ENCODE results near the gene HBM.
"Not testable (repeated sequence)": the region's sequence is repeated elsewhere in the genome, so short reads cannot be mapped to it uniquely, and the experiment has no call there.

The HBM gene

DNA sequence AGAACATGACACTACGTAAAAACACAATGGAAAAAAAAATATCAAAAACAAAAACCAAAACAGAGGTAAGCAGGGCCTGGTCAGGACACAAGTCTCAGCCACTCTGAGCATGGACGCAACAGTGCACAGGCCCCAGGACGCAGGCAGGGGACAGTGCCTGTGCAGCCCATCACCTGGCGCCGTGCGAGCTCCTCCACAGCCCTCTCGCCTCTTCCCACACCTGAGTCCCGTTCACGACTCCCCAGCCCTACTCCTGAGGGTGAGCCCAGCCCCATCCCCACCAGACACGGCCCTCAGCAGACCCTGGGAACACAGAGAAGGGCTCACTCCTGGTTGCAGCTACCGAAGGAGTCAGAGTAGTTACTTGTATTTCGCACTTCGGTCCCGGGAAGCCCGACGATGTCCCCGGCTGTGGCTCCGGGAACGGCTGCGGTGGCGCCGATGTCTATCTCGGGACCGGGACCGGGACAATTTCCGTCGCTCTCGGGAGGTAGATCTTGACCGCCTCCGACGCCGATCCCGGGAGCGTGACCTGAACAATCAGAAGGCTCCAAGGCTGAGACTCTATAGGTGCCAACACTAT, 23.9 kb downstream of the HBM start:
- in situ Hi-C loops (cut with HindIII; ENCODE audit: low pct_unique_long_range_greater_than_20kb, low sequenced_read_pairs) = no loop called here

GRCh38 chr16:191831-192230, 26.1 kb downstream of the HBM start:
- in situ Hi-C loops (cut with HindIII; ENCODE audit: low pct_unique_long_range_greater_than_20kb, low sequenced_read_pairs) = no loop called here
- TF ChIP-seq JUND (IDR thresholded peaks at IDR 0.05; ENCODE audit: low read depth) = no peak
- DNase-seq (ENCODE audit: low read depth in 1 of 2, low spot score in 1 of 2) = no peak

More for the DNA sequence above, 23.9 kb downstream of the HBM start:
- DNase-seq (ENCODE audit: low read depth in 1 of 2, low spot score in 1 of 2) = no peak
- no peak for TF ChIP-seq JUND (IDR thresholded peaks at IDR 0.05; ENCODE audit: low read depth)

DNA sequence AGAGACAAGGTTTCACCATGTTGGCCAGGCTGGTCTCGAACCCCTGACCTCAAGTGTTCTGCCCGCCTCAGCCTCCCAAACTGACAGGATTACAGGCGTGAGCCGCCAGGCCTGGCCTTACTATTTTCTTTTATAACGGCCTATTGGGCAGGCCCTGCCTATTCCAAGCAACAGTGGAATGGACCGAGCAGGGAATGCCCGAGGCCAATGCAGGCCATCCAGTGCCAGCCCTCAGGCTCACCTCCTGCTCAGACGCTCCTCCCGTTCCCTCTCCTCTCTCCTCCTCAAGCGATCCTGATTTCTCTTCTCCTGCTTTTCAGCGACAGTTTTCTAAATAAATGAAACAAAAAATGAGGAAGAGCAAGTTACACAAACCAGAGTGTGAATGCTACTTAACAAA, 26.9 kb downstream of the HBM start:
- in situ Hi-C loops (cut with HindIII; ENCODE audit: low pct_unique_long_range_greater_than_20kb, low sequenced_read_pairs) = no loop called here
- DNase-seq (ENCODE audit: low read depth in 1 of 2, low spot score in 1 of 2) = no peak
- TF ChIP-seq JUND (IDR thresholded peaks at IDR 0.05; ENCODE audit: low read depth) = no peak

GRCh38 chr16:193441-193840, 27.7 kb downstream of the HBM start:
- in situ Hi-C loops (cut with HindIII; ENCODE audit: low pct_unique_long_range_greater_than_20kb, low sequenced_read_pairs) = no loop called here
- no peak for DNase-seq (ENCODE audit: low read depth in 1 of 2, low spot score in 1 of 2)
- no peak for TF ChIP-seq JUND (IDR thresholded peaks at IDR 0.05; ENCODE audit: low read depth)

GRCh38 chr16:194516-194915, 28.7 kb downstream of the HBM start:
- no peak for DNase-seq (ENCODE audit: low read depth in 1 of 2, low spot score in 1 of 2)
- TF ChIP-seq JUND (IDR thresholded peaks at IDR 0.05; ENCODE audit: low read depth) = no peak
- in situ Hi-C loops (cut with HindIII; ENCODE audit: low pct_unique_long_range_greater_than_20kb, low sequenced_read_pairs) = no loop called here

- in situ Hi-C loops (cut with HindIII; ENCODE audit: low pct_unique_long_range_greater_than_20kb, low sequenced_read_pairs) = no loop called here
- no peak for TF ChIP-seq JUND (IDR thresholded peaks at IDR 0.05; ENCODE audit: low read depth)
- DNase-seq (ENCODE audit: low read depth in 1 of 2, low spot score in 1 of 2) = no peak
Observed at GRCh38 chr16:200388-200787, 34.6 kb downstream of the HBM start.

GRCh38 chr16:203246-203645, 37.5 kb downstream of the HBM start:
- no peak for TF ChIP-seq JUND (IDR thresholded peaks at IDR 0.05; ENCODE audit: low read depth)
- in situ Hi-C loops (cut with HindIII; ENCODE audit: low pct_unique_long_range_greater_than_20kb, low sequenced_read_pairs) = no loop called here
- DNase-seq (ENCODE audit: low read depth in 1 of 2, low spot score in 1 of 2) = no peak

DNA sequence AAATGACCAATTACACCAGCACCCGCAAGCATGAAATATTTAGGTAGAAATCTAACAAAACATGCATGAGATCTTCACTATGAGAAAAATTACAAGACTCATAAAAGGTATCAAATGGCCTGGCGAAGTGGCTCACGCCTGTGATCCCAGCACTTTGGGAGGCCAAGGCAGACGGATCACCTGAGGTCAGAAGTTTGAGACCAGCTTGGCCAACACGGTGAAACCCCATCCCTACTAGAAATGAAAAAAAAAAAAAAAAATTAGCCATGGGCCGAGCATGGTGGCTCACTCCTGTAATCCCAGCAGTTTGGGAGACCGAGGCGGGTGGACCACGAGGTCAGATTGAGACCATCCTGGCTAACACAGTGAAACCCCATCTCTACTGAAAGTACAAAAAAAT, 38.3 kb downstream of the HBM start:
- in situ Hi-C loops (cut with HindIII; ENCODE audit: low pct_unique_long_range_greater_than_20kb, low sequenced_read_pairs); DNase-seq (ENCODE audit: low read depth in 1 of 2, low spot score in 1 of 2): not testable (repeated sequence)

DNA sequence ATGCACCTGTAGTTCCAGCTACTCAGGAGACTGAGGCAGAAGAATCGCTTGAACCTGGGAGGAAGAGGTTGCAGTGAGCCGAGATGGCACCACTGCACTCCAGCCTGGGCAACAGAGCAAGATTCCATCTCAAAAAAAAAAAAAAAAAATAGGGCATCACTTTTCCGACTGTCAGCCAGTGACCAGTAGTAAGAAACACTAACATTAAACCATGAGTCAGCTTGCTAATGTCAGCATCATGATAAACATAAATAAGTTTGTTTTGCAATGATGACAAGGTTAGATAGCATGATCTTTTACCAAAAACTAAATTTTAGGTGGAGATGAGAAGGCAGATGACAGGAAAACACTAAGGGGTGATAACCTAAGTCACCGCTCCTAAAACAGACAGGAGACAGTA, 43.6 kb downstream of the HBM start:
- in situ Hi-C loops (cut with HindIII; ENCODE audit: low pct_unique_long_range_greater_than_20kb, low sequenced_read_pairs); DNase-seq (ENCODE audit: low read depth in 1 of 2, low spot score in 1 of 2): not testable (repeated sequence)

GRCh38 chr16:211631-212180, 45.9 kb downstream of the HBM start:
- in situ Hi-C loops (cut with HindIII; ENCODE audit: low pct_unique_long_range_greater_than_20kb, low sequenced_read_pairs) = not testable (repeated sequence)

DNA sequence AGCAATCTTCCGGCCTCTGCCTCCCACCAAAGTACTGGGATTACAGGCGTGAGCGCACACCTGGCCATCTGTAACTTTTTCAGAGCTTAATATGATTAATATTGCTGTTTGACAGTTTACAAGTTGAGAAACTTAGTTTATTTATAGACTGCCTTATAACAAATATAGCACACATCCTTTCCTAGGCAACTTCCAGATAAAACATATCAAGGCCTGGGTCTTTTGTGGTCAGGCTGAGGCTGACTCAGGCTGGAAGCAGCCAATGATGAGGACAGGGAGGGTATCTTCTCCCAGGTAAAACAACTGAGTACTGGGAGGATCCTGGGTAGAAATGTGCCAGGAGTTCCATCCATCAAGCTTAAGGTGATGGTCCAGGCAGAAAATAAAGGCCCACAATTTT, 47.2 kb downstream of the HBM start:
- no peak for TF ChIP-seq JUND (IDR thresholded peaks at IDR 0.05; ENCODE audit: low read depth)
- DNase-seq (ENCODE audit: low read depth in 1 of 2, low spot score in 1 of 2) = no peak
- in situ Hi-C loops (cut with HindIII; ENCODE audit: low pct_unique_long_range_greater_than_20kb, low sequenced_read_pairs) = no loop called here

More at GRCh38 chr16:211631-212180, 45.9 kb downstream of the HBM start:
- not testable (repeated sequence) for DNase-seq (ENCODE audit: low read depth in 1 of 2, low spot score in 1 of 2)
